ENCODE results near the gene MAP7.

- TF ChIP-seq CTCF (conservative IDR thresholded peaks at IDR 0.05) = no peak
- no peak for TF ChIP-seq ZFX (IDR thresholded peaks at IDR 0.05)
These were observed 187.5 kb downstream of the MAP7 start for GRCh38 chr6:136362421-136363356.
